GM12891 (cell line): ENCODE measurements around the gene ANO2.

Experiments used
- POLR2A ChIP-seq: IDR thresholded peaks from 2 replicates; pipeline ENCODE4 v1.6.1; 2011; ENCODE audit warnings: low read depth, low read length, control low read depth
- POLR2AphosphoS5 ChIP-seq: IDR thresholded peaks from 2 replicates; pipeline ENCODE4 v1.6.1; 2011; ENCODE audit warnings: low read depth, low read length, control low read depth
- SPI1 ChIP-seq: IDR thresholded peaks from 2 replicates; pipeline ENCODE4 v1.6.1; 2011; ENCODE audit warnings: low read depth, low read length, control low read depth
- TAF1 ChIP-seq: IDR thresholded peaks from 2 replicates; pipeline ENCODE4 v1.6.1; 2011; ENCODE audit warnings: low read depth, low read length, control low read depth

GRCh38 chr12:5806371-5807089 is 138.5 kb downstream of the ANO2 start:
- TF ChIP-seq POLR2A (no peak), POLR2AphosphoS5 (no peak), SPI1 (no peak), TAF1 (no peak)
